Vagina (tissue), 2 donors: ENCODE results near the gene DGKI. TPM values are rescaled to one million over a fixed set of nuclear protein-coding genes. Genes with fewer than 3 reads are reported as not detected.

Source experiments
- DNase-seq, 2 donors: peaks; one replicate each; pipeline ENCODE4 v3.0.0-alpha.2; 2017; ENCODE audit errors: extremely low spot score in 2 of 2
- H3K27ac ChIP-seq: fragments of 200-600 bp; sonication (generic); one replicate; pipeline ENCODE4 v1.5.1; 2019
- H3K27me3 ChIP-seq: fragments of 200-600 bp; sonication (generic); one replicate; pipeline ENCODE4 v1.5.1; 2019
- H3K36me3 ChIP-seq, 2 donors: fragments of 200-600 bp; sonication (generic); one replicate each; pipeline ENCODE4 v1.5.1; 2017 to 2019
- H3K4me1 ChIP-seq: fragments of 200-600 bp; sonication (generic); one replicate; pipeline ENCODE4 v1.5.1; 2019
- H3K4me3 ChIP-seq, 2 donors: fragments of 200-600 bp; sonication (generic); 1 replicate in 1 of 2; 2 replicates in 1 of 2; pipeline ENCODE4 v1.5.1; 2016 to 2019
- H3K9me3 ChIP-seq: fragments of 200-600 bp; sonication (generic); one replicate; pipeline ENCODE4 v1.5.1; 2019
- POLR2A ChIP-seq, 2 donors: fragments of 450-650 bp; IDR thresholded peaks; one replicate each; pipeline ENCODE4 v1.6.1; 2017; ENCODE audit warnings: antibody characterized with exemption in 2 of 2, mild to moderate bottlenecking in 2 of 2, moderate library complexity in 2 of 2
- POLR2AphosphoS5 ChIP-seq, 2 donors: sonication (generic); formaldehyde crosslinking; IDR thresholded peaks; one replicate each; pipeline ENCODE4 v1.9.0; 2017; ENCODE audit warnings: antibody characterized with exemption in 2 of 2, mild to moderate bottlenecking in 2 of 2, low read depth in 1 of 2; ENCODE audit not compliant: insufficient read depth in 1 of 2
- intact Hi-C: fragments of 100-400 bp; cut with DNase I; formaldehyde crosslinking; loops from one replicate; pipeline ENCODE4 v1.15.1; 2023
- total RNA-seq: library from RNA; depleted of rRNA; stranded (reverse); fragments of >200 nt; gene quantifications from one replicate; pipeline ENCODE4 v1.2.3, GENCODE V29; 2016
- TF ChIP-seq, protein P1 (sequence below), 3 experiments: fragments of 450-650 bp in 2 of 3; fragments of 200-600 bp in 1 of 3; sonication (generic) in 1 of 3; IDR thresholded peaks; one replicate each; pipeline ENCODE4 v1.5.1; 2017 to 2019; ENCODE audit warnings: antibody characterized with exemption in 3 of 3, mild to moderate bottlenecking in 2 of 3, moderate library complexity in 2 of 3

DGKI gene
- total RNA-seq, 1 donor from 2014 or later, result 1.2 TPM

DNA sequence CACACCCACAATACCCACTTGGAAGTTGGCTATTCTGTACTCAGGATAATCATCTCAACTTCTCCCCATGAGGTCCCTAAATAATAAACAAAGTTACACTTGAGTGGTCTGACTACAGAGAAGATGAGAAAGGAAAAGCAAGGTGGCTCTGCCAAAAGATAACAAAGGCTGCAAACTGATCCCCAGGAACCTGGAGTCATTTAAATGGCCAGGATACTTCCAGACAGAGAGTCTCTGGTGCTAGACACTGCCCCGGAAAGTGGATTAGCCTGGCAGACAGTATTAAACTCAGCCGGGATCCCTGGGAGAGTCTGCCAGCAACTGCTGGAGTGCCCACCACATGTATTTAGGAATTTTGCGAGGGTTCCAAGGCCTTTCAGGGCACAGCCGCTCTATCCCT is 93.7 kb downstream of the DGKI start:
- Histone ChIP-seq H3K27me3 (no peaks in the 10 kb centered on the region), H3K27ac (no peak overlapping the region), H3K4me3 (no peak overlapping the region), H3K36me3 (no peaks in the 10 kb centered on the region), H3K9me3 (no peaks in the 10 kb centered on the region), H3K4me1 (no peaks in the 10 kb centered on the region)
- TF ChIP-seq POLR2AphosphoS5 (IDR thresholded peaks at IDR 0.05; ENCODE audit: insufficient read depth in 1 of 2, low read depth in 1 of 2) (no peak), POLR2A (IDR thresholded peaks at IDR 0.05) (no peak)
- TF ChIP-seq, protein P1, sequence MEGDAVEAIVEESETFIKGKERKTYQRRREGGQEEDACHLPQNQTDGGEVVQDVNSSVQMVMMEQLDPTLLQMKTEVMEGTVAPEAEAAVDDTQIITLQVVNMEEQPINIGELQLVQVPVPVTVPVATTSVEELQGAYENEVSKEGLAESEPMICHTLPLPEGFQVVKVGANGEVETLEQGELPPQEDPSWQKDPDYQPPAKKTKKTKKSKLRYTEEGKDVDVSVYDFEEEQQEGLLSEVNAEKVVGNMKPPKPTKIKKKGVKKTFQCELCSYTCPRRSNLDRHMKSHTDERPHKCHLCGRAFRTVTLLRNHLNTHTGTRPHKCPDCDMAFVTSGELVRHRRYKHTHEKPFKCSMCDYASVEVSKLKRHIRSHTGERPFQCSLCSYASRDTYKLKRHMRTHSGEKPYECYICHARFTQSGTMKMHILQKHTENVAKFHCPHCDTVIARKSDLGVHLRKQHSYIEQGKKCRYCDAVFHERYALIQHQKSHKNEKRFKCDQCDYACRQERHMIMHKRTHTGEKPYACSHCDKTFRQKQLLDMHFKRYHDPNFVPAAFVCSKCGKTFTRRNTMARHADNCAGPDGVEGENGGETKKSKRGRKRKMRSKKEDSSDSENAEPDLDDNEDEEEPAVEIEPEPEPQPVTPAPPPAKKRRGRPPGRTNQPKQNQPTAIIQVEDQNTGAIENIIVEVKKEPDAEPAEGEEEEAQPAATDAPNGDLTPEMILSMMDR (IDR thresholded peaks at IDR 0.05), result no peak
- no peak for DNase-seq
- intact Hi-C loops, result no loop called here

DNA sequence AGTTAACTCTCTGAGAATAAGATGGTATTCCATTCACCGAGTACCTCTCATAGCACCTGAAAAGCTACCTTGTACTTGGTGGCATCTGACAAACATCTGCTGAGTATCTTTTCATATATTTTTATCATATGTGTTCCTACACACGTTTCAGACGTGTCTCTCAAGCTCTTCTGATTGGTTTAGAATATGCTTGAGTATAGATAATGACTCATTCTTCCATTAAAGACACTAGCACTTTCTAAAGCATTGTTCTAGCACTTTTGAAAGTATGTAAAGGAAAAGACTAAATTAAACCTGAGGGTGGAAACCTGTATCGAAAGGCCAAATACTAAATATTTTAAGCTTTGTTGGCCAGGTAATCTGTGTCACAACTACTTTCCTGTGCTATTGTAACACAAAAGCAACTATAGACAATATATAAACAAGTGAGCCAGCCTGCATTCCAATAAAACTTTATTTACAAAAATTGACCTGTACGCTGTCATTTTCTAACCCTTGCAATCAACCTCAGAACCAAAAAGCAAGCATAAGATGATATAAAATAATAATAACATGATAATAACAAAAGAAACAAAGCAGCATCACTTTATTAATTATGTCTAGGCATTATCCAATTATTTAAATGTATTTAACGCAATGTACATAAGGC is 95.3 kb downstream of the DGKI start:
- no peak overlapping the region for H3K27ac ChIP-seq
- no peak overlapping the region for H3K4me3 ChIP-seq
- intact Hi-C loops, result no loop called here
- no peaks in the 10 kb centered on the region for H3K9me3 ChIP-seq
- no peaks in the 10 kb centered on the region for H3K4me1 ChIP-seq
- no peaks in the 10 kb centered on the region for H3K27me3 ChIP-seq
- DNase-seq, result no peak
- no peaks in the 10 kb centered on the region for H3K36me3 ChIP-seq
- TF ChIP-seq POLR2AphosphoS5 (IDR thresholded peaks at IDR 0.05; ENCODE audit: insufficient read depth in 1 of 2, low read depth in 1 of 2) (no peak), POLR2A (IDR thresholded peaks at IDR 0.05) (no peak)
- TF ChIP-seq, protein P1 (IDR thresholded peaks at IDR 0.05), result no peak

DNA sequence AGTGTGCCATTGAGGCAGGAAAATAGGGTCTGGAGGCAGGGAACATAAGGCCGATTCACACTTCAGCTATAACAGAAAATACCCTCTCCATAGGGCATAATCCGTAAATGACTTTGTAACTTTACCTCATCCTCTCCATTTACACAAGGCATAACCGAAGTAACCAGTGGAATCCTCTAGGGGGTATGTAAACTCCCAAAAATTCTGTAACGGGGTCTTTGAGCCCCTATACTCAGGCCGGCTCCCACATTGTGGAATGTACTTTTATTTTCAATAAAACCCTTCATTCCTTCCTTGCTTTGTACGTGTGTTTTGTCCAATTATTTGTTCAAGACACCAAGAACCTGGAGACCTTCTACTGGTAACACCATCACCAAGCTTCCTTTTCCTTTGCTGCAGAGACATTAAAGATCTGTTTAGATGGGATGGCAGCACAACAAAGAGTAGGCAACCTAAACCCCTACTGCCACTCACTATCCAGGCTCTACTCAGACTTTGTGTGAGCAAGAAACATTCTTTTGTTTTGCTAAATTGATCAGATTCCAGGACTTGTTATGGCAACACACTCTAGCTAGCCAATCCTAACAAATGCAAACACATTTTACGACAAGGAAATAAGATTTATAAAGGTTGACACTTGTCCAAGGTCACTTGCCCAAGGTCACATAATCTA is 99.3 kb downstream of the DGKI start:
- Histone ChIP-seq H3K9me3 (no peaks in the 10 kb centered on the region), H3K27ac (no peak overlapping the region), H3K36me3 (no peaks in the 10 kb centered on the region), H3K4me1 (no peaks in the 10 kb centered on the region), H3K4me3 (no peak overlapping the region), H3K27me3 (no peaks in the 10 kb centered on the region)
- TF ChIP-seq, protein P1 (IDR thresholded peaks at IDR 0.05), result no peak
- TF ChIP-seq POLR2A (IDR thresholded peaks at IDR 0.05) (no peak), POLR2AphosphoS5 (IDR thresholded peaks at IDR 0.05; ENCODE audit: insufficient read depth in 1 of 2, low read depth in 1 of 2) (no peak)
- intact Hi-C loops, result no loop called here
- no peak for DNase-seq

DNA sequence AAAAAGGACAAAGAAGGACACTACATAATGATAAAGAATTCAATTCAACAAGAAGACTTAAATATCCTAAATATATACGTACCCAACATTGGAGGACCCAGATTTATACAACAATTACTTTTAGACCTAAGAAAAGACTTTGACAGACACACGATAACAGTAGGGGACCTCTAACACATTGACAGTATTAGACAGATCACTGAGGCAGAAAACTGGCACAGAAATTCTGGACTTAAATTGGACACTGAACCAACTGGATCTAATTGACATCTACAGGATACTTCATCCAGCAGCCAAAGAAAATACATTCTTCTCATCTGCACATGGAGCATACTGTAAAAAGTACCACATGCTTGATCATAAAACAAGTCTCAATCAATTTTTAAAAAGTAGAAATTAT is 103.8 kb downstream of the DGKI start:
- H3K27me3 ChIP-seq, result no peaks in the 10 kb centered on the region
- intact Hi-C loops, result no loop called here
- no peak for DNase-seq
- H3K27ac ChIP-seq, result no peak overlapping the region
- H3K4me3 ChIP-seq, result no peak overlapping the region
- no peaks in the 10 kb centered on the region for H3K9me3 ChIP-seq
- H3K36me3 ChIP-seq, result no peaks in the 10 kb centered on the region
- TF ChIP-seq, protein P1 (IDR thresholded peaks at IDR 0.05), result no peak
- TF ChIP-seq POLR2AphosphoS5 (IDR thresholded peaks at IDR 0.05; ENCODE audit: insufficient read depth in 1 of 2, low read depth in 1 of 2) (no peak), POLR2A (IDR thresholded peaks at IDR 0.05) (no peak)
- no peaks in the 10 kb centered on the region for H3K4me1 ChIP-seq

DNA sequence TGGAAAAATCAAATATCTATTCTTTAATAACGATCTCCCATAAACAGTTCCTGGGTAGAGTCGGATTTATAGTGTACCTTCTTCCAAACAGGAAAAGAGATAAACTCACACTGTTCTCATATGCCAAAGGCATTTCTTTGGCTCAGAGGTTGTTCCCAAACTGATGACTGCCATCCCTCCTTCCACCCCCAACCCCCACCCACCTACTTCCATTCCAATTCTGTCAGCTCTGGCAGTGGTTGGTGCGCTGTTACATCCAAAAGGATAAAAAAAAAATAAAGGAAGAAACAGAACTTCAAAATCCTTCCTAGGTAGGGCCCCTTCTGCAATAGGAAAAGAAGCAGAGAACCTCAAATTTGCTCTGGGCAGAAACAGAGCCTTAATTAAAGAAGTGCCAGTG is 104.7 kb downstream of the DGKI start:
- Histone ChIP-seq H3K27ac (no peak overlapping the region), H3K4me3 (no peak overlapping the region), H3K27me3 (no peaks in the 10 kb centered on the region), H3K36me3 (no peaks in the 10 kb centered on the region), H3K4me1 (no peaks in the 10 kb centered on the region), H3K9me3 (no peaks in the 10 kb centered on the region)
- no peak for TF ChIP-seq POLR2A (IDR thresholded peaks at IDR 0.05)
- DNase-seq, result no peak
- intact Hi-C loops, result no loop called here
